Embryonic facial prominence (tissue), 1 donor: ENCODE results near the gene HIGD2B.
A peak's percentile ranks its signal among the peaks of the same experiment; 100 is the strongest.
"Not testable (repeated sequence)": the region's sequence is repeated elsewhere in the genome, so short reads cannot be mapped to it uniquely, and the experiment has no call there.

Experiments
- DNase-seq: peaks from one replicate; pipeline ENCODE4 v3.0.0-alpha.2; 2016; ENCODE audit errors: extremely low spot score

Gene HIGD2B, protein sequence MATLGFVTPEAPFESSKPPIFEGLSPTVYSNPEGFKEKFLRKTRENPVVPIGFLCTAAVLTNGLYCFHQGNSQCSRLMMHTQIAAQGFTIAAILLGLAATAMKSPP

GRCh38 chr15:72685925-72686794 lies at the start of gene HIGD2B, which contains the start of gene BBS4:
TSS of gene HIGD2B (minus strand) at chr15:72686182. CDS start at chr15:72676374, 9,808 bp downstream.
TSS of gene BBS4 (plus strand) at chr15:72686207. CDS start at chr15:72686228, 21 bp downstream.
- peak; percentile 91 for DNase-seq

DNA sequence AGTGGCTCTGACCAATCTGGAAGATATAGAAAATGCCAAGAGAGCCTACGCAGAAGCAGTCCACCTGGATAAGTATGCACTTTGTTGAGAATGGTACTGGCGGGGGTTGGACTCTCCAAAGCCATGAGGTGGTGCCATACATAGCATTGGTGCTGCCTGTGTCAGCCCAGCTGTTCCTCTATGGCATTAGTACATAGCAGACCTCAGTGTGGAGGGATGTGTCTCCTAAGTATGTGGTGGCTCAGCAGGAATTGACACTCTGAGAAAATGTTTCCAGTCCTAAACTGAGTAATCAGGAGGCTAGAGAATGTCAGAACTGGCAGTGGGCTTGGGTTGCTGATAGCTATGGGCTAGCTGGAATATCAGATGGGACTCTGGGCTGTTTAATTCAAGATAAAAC lies 49.1 kb upstream of the HIGD2B start:
- DNase-seq = no peak

DNA sequence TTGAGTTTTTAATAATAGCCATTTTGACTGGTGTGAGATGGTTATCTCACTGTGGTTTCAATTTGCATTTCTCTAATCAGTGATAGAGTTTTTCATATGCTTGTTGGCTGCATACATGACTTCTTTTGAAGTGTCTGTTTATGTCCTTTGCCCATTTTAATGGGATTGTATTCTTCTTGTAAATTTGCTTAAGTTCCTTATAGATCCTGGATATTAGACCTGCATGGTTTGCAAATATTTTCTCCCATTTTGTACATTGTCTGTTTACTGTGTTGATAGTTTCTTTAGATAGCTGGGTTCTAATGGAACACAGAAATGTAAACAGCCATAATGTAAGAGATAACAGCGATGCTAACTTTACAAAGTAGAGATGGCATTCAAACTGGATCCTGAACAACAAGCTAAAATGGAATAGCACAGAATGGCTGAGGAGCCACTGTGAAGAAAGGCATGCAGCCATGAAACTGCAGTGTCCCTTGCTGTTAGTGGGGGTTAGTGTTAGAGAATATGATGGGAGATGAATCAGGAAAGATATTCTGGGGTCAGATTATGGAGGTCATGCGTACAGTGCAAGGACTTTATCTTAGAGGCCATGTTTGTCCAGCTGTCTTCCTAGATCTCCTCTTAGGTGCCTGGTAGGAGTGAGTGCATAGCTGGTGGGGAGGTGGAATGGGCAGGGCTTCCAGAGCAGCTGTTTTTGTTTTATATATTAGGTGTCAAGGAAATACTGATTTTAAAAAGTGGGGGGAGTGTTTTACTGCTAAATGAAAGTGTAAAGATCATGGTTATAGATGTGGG lies 48.2 kb upstream of the HIGD2B start:
- no peak for DNase-seq

- no peak for DNase-seq
These were observed 46.5 kb upstream of the HIGD2B start for GRCh38 chr15:72732516-72732915.

- DNase-seq = no peak
These were observed 46.1 kb upstream of the HIGD2B start for GRCh38 chr15:72732086-72732485.

- DNase-seq = no peak
These were observed 42.8 kb upstream of the HIGD2B start for GRCh38 chr15:72728821-72729220.

DNA sequence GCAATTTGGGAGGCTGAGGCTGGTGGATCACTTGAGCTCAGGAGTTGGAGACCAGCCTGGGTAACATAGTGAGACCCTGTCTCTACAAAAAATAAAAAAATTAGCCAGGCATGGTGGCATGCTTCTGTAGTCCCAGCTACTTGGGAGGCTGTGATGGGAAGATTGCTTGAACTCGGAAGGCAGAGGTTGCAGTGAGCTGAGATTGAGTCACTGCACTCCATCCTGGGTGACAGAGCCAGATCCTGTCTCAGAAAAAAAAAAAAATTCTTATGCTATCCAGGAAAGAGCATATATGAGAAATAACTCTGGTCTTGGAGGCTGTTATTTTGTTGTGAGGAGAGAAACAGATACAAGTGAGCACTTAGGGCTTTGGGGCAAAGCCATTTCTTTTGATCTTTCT lies 42.3 kb upstream of the HIGD2B start:
- not testable (repeated sequence) for DNase-seq

DNA sequence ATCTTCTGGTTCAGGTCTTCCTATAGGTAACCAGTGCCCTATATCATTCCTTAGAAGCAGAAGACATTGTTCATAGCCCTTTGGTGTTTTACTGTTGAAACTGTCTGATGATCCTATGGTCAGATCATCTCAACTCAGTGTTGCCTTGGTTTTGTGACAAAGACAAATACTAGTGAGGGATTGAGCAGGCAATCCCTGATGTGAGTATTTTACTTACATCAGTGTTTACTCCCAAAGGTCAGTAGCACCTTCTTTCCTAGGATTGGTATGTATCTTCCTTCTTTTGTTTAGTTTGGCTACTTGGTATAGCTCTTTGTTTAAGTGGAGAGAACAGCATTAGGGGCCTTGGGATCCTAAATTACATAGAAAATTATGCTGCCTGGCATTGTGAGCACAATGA lies 41.2 kb upstream of the HIGD2B start:
- no peak for DNase-seq

DNA sequence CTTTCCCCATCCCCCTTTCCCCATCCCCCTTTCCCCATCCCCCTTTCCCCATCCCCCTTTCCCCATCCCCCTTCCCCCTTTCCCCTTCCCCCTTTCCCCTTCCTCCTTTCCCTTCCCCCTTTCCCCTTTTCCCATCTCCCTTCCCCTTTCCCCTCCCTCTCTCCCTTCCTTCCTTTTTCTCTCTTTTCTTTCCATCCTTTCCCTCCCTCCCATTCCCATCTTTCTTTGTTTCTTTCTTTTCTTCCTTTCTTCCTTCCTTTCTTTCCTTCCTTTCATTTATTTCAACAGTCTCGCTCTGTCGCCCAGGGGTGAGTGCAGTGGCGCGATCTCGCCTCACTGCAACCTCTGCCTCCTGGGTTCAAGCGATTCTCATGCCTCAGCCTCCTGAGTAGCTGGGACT lies 39.9 kb upstream of the HIGD2B start:
- not testable (repeated sequence) for DNase-seq

DNA sequence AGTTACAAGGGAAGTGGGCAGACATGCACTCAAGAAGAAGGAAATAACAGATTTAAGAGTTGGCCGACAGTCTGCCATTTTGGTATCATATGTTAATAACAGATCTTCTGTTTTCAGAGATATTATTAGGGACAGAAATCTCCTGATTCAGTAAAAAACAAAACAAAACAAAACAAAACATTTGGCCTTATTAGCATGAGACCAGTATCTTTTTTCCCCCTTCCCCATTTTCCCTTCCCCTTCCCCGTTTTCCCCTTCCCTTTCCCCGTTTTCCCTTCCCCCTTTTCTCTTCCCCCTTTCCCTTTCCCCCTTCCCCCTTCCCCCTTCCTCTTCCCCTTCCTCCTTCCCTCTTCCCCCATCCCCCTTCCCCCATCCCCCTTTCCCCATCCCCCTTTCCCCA lies 39.5 kb upstream of the HIGD2B start:
- DNase-seq = no peak

GRCh38 chr15:72724028-72724427 lies 38.0 kb upstream of the HIGD2B start:
- DNase-seq = no peak

DNA sequence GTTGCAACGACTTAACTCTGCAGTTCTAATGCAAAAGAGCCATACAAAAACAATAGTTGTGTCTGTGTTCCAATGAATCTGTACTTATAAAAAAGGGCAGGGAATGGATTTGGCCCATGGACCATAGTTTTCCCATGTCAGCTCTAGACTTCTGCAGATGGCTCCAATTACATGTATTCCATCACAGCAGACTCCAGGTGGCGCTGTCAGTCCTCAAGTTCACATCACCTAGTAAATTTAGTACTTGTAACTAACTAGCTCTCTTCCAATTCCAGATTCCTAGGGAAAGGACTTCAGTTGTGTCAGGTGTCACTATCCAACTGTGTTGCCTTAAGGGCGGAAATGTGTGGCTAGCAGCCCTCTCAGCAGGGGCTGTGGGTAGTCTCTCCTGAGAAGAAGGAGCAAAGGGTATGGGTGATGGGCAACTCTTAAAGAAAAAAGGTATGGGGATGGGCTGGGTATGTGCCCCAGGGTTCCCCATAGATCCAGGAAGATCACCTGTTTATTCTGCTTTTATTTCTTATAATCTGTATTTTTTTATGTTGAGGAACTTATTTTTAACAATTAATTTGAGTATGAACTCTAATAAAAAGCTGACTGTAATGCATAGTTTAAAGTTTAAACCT lies 36.2 kb upstream of the HIGD2B start:
- peak; percentile 14 for DNase-seq

DNA sequence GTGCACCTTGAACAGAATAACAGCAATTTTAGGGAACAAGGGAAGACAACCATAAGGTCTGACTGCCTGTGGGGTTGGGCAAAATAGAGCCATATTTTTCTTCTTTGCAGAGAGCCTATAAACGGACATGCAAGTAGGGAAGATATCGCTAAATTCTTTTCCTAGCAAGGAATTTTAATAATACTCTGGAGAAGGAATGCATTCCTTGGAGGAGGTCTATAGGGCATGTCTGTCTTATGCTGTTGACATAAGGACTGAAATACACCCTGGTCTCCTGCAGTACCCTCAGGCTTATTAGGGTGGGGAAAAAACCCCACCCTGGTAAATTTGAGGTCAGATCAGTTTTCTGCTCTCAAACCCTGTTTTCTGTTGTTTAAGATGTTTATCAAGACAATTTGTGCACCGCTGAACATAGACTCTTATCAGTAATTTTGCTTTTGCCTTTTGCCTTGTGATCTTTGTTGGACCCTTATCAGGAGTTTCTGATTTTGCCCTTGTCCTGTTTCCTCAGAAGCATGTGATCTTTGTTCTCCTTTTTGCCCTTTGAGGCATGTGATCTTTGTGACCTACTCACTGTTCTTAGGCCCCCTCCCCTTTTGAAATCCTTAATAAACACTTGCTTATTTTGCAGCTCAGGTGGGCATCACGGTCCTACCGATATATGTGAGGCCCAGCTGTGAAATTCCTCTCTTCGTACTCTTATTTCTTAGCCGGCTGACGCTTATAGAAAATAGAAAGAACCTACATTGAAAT lies 22.7 kb upstream of the HIGD2B start:
- DNase-seq = not testable (repeated sequence)

DNA sequence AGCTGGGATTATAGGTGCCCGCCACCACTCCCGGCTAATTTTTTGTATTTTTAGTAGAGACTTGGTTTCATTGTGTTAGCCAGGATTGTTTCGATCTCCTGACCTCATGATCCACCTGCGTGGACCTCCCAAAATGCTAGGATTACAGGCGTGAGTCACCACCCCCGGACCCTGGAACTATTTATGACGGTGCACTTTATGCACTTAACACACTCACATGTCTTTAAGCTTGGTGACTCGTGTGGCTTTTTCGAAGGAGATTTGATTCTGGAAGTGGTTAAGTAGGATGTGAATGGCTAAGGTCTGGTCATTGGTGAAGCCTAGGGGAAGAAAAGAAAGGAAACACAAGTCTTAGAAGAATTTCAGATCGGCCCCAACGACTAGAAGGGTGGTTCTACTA lies 20.3 kb upstream of the HIGD2B start:
- DNase-seq = no peak

GRCh38 chr15:72700076-72700475 lies 14.1 kb upstream of the HIGD2B start:
- DNase-seq = no peak

DNA sequence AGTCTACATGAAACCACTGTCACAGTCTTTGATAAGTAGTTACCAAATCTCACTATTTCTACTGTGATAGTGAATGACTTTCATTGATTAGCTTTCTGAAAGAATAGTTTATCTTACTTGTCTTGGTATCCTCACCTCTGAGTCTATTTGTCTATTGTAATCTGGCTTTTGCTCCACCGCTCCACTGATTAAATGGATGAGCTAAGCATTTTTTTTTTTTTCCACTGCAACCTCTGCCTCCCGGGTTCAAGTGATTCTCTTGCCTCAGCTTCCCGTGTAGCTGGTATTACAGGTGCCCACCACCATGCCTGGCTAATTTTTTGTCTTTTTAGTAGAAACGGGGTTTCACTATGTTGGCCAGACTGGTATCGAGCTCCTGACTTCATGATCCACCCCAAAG lies 13.0 kb upstream of the HIGD2B start:
- DNase-seq = no peak

- no peak for DNase-seq
These were observed 5.0 kb upstream of the HIGD2B start for GRCh38 chr15:72690938-72691337.

GRCh38 chr15:72688697-72689096 lies 2.7 kb upstream of the HIGD2B start:
- no peak for DNase-seq

DNA sequence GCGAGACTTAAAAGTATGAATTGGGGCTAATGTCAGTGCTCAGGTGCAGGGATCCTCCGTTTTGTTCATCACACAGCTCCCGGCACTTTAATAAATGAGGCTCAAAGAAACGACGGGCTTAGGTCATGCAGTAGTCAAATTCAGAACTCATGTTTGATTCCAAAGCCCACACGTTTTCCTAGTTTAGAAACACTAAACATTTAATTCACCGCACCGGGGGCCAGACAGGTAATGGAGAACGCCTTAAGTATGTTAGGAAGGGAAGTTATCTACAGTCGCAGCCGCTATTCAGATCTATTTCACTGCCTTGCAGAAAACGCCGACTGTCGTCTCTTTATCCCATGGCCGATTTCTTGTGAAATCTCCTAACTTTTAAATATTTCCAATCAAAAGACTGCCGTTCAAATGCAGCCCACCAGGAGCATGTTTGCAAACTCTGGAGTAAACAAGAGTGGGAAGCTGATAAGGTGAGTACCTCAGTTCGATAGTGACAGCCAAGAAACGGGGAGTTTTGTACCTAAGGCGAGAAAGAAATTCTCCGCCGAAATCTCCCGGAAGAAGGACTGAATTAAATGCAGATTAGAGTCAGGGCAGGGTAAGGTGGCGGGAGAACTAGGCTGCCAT lies 569 bp downstream of the HIGD2B start:
- DNase-seq = no peak

DNA sequence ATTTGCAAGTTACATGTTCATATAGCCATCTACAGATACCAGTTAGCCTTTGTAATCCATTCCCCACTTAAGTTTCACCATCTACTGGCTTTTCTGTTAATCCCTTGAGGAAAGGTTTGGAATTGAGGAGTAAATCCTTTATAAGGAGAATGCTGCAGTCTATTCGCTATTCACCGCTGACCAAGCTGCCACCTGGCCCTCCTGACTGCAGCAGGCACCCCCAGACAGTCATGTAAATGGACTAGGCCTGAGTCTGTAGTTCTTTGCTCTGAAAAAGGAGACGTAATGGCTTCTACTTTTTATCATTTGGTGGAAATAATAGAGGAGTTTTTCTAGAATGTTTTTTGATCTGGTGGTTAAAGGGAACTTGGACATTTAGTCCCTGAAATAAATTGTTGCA lies 3.2 kb downstream of the HIGD2B start:
- DNase-seq = no peak

GRCh38 chr15:72680931-72681330 lies 5.1 kb downstream of the HIGD2B start:
- DNase-seq = no peak
